22Rv1 (cell line): ENCODE data around the gene HTR3B.
"Not testable (repeated sequence)": the region's sequence is repeated elsewhere in the genome, so short reads cannot be mapped to it uniquely, and the experiment has no call there.

Source experiments
- H3K27ac ChIP-seq: fragments of 450-650 bp; 2 replicates; pipeline ENCODE4 v1.5.1; 2017
- CTCF ChIP-seq: fragments of 450-650 bp; IDR thresholded peaks from 2 replicates; pipeline ENCODE4 v1.5.1; 2017; ENCODE audit warnings: mild to moderate bottlenecking
- ZFX ChIP-seq: fragments of 450-650 bp; IDR thresholded peaks from 2 replicates; pipeline ENCODE4 v1.6.1; 2017; ENCODE audit warnings: antibody characterized with exemption, borderline replicate concordance

Gene HTR3B

GRCh38 chr11:113926273-113927197 lies 21.9 kb downstream of the HTR3B start:
- TF ChIP-seq CTCF (no peak), ZFX (no peak)
- no peak overlapping the region for H3K27ac ChIP-seq

DNA sequence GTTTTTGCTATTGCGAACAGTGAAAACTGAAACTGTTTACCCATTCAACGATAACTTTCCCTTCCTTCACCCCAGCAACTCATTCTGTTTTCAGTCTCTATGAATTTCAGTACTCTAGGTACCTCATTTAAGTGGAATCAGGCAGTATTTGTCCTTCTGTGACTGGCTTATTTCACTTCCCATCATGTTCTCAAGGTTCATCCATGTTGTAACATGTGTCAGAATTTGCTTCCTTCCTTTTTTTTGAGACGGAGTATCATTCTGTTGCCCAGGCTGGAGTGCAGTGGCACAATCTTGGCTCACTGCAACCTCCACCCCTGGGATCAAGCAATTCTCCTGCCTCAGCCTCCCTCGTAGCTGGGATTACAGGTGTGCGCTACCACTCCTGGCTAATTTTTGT lies 23.7 kb downstream of the HTR3B start:
- no peak for TF ChIP-seq ZFX
- TF ChIP-seq CTCF: no peak
- no peak overlapping the region for H3K27ac ChIP-seq

DNA sequence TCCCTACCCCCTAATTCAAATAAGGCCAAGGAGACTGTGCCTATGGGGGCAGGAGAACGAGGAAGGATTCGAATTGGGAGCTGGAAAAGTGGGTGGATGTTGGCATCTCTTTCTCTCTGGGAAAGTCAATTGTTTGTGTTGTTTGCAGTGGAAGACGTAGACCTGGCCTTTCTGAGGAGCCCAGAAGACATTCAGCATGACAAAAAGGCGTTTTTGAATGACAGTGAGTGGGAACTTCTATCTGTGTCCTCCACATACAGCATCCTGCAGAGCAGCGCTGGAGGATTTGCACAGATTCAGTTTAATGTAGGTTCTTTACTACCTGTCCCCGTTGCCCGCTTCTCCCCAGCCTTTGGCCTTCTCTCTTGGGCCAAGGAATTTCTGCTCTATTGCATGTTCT lies 28.2 kb downstream of the HTR3B start:
- no peak for TF ChIP-seq CTCF
- TF ChIP-seq ZFX: no peak
- no peak overlapping the region for H3K27ac ChIP-seq

DNA sequence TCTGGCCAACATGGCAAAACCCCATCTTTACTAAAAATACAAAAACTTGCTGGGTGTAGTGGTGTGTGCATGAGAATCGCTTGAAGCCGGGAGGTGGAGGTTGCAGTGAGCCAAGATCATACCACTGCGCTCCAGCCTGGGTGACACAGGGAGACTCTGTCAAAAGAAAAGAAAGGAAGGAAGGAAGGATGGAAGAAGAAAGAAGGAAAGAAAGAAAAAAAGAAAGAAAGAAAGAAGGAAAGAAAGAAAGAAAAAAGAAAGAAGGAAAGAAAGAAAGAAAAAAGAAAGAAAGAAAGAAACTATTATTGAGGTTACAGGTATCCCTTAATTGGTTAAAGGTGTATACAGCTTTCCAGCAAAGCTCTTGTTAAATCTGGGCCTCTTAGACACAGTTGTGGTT lies 29.6 kb downstream of the HTR3B start:
- not testable (repeated sequence) for H3K27ac ChIP-seq

DNA sequence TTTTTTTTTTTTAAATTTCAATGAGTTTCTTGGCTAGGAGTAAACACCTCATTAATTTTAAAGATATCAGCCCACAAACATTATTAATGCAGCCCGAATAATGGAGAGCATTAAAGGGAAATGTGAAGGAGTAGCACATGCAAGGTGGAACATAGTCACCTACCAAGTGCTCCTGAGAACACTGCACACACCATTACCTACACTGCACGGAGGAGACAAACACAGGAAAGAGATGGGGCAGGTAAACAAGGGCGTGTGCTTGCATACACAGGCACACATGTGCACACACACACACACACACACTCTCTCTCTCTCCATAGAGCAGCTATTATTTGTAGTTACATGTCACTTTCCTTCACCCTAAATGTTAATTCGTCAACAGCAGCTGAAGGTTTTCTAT lies 30.2 kb downstream of the HTR3B start:
- TF ChIP-seq ZFX (no peak), CTCF (no peak)
- H3K27ac ChIP-seq: no peak overlapping the region

- no peak overlapping the region for H3K27ac ChIP-seq
- TF ChIP-seq CTCF (no peak), ZFX (no peak)
Measured at GRCh38 chr11:113935858-113936257, 31.3 kb downstream of the HTR3B start.

- no peak for TF ChIP-seq CTCF
- TF ChIP-seq ZFX: no peak
- H3K27ac ChIP-seq: no peak overlapping the region
Measured at GRCh38 chr11:113937918-113938317, 33.3 kb downstream of the HTR3B start.

GRCh38 chr11:113942256-113942655 lies 37.7 kb downstream of the HTR3B start:
- TF ChIP-seq CTCF: no peak
- no peak for TF ChIP-seq ZFX
- H3K27ac ChIP-seq: no peak overlapping the region

DNA sequence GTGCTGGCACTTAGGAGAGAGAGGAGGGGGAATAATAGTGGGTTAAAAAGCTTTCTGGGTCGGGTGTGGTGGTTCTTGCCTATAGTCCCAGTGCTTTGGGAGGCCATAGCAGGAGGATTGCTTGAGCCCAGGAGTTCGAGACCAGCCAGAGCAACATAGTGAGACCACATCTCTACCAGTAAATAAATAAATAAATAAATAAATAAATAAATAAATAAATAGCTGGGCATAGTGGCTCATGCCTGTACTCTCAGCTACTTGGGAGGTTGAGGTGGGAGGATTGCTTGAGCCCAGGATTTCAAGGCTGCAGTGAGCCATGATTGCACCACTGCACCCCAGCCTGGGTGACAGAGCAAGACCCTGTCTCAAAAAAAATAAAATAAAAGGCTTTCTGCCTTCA lies 41.6 kb downstream of the HTR3B start:
- H3K27ac ChIP-seq: not testable (repeated sequence)
